ENCODE data around the gene PLEKHG2. TPM values are rescaled to one million over a fixed set of nuclear protein-coding genes. Genes with fewer than 3 reads are reported as not detected.

PLEKHG2 gene
- total and polyA plus RNA-seq, 9 of the 15 experiments (the other 6 are each of a cell fraction or from before 2014, with no cell fraction given) = 0.98 to 45.7 (median 9.8) TPM

GRCh38 chr19:39435499-39436349 is 23.3 kb downstream of the PLEKHG2 start, which contains the start of gene RPS16 (continued):
- TF ChIP-seq AFF1 (IDR thresholded peaks at IDR 0.05; ENCODE audit: low read depth in 1 of 2, partially characterized antibody in 2 of 2) = no peak
- TF ChIP-seq SRSF9 (IDR thresholded peaks at IDR 0.05; ENCODE audit: borderline replicate concordance, low read depth, low read length) = no peak
- TF ChIP-seq MIER1 (IDR thresholded peaks at IDR 0.05; ENCODE audit: low read depth) = no peak
- no peak for TF ChIP-seq FOXJ2 (tag; IDR thresholded peaks at IDR 0.05)
- TF ChIP-seq THRB (CRISPR knock-in tag; conservative IDR thresholded peaks at IDR 0.05) = no peak; the same call in 1 of the 2 replicates
- TF ChIP-seq ZBTB1 (CRISPR knock-in tag; IDR thresholded peaks at IDR 0.05; ENCODE audit: borderline replicate concordance, low read depth) = peak; percentile 75; the same call in 1 of the 2 replicates
- TF ChIP-seq E2F1 (CRISPR knock-in tag; IDR thresholded peaks at IDR 0.05) = peak; percentile 94
- no peak for TF ChIP-seq ETS2 (tag; IDR thresholded peaks at IDR 0.05; ENCODE audit: borderline replicate concordance, poor library complexity, severe bottlenecking)
- no peak for TF ChIP-seq SNIP1 (IDR thresholded peaks at IDR 0.05; ENCODE audit: low read depth)
- no peak for TF ChIP-seq CCAR2 (IDR thresholded peaks at IDR 0.05; ENCODE audit: low read depth, low read length)
- TF ChIP-seq BRCA1 (IDR thresholded peaks at IDR 0.05) = no peak
- TF ChIP-seq BRCA1 (CRISPR knock-in tag; IDR thresholded peaks at IDR 0.05) = no peak
- no peak for TF ChIP-seq ZNF740 (CRISPR knock-in tag; IDR thresholded peaks at IDR 0.05)
- TF ChIP-seq ZNF740 (tag; IDR thresholded peaks at IDR 0.05) = no peak
- TF ChIP-seq CBX2 (IDR thresholded peaks at IDR 0.05; ENCODE audit: insufficient read depth, low read length, poor library complexity, severe bottlenecking) = no peak
- TF ChIP-seq ZNF143 (CRISPR knock-in tag; IDR thresholded peaks at IDR 0.05) = 0 out of 2 replicates have a peak, but pooled peaks have one; percentile 17
- no peak for TF ChIP-seq SMARCC2 (IDR thresholded peaks at IDR 0.05; ENCODE audit: low read depth)
- TF ChIP-seq LCOR (CRISPR knock-in tag; IDR thresholded peaks at IDR 0.05) = peak; percentile 62; the same call in 1 of the 2 replicates
- no peak for TF ChIP-seq NR1H2 (CRISPR knock-in tag; IDR thresholded peaks at IDR 0.05)
- peak; percentile 98 for TF ChIP-seq TBP (optimal IDR thresholded peaks at IDR 0.05; ENCODE audit: low read depth, low read length)
